Measurements from ENCODE around the gene TTLL12. TPM values are rescaled to one million over a fixed set of nuclear protein-coding genes. Genes with fewer than 3 reads are reported as not detected.
A peak's percentile ranks its signal among the peaks of the same experiment; 100 is the strongest.

Gene TTLL12
- total RNA-seq, 1 experiment from 2014 or later = 113 TPM

GRCh38 chr22:43128928-43129424 is 58.0 kb downstream of the TTLL12 start:
- H3K27me3 ChIP-seq (ENCODE audit: insufficient read depth, low read depth) = no peaks in the 10 kb centered on the region
- peak overlapping the region; percentile 73 for H3K4me2 ChIP-seq
- no peaks in the 10 kb centered on the region for H3K9me2 ChIP-seq (ENCODE audit: insufficient read depth)
- no TSS peak for BruUV-seq (replicated peaks)
- ChIA-PET POLR2A (ENCODE audit: unreplicated experiment) (no interaction called here), CTCF (no interaction called here)
- peaks cover 12% of the 10 kb centered on the region; the same call in 1 of the 2 replicates for H4K20me1 ChIP-seq (ENCODE audit: insufficient read depth)
- TF ChIP-seq EZH2 (IDR thresholded peaks at IDR 0.05; ENCODE audit: low read depth) (no peak), CTCF (conservative IDR thresholded peaks at IDR 0.05) (no peak)
- H3K79me2 ChIP-seq (ENCODE audit: low read depth) = no peaks in the 10 kb centered on the region; the same call in 1 of the 2 replicates
- H3K4me3 ChIP-seq = no peak overlapping the region
- peaks cover 16% of the 10 kb centered on the region; the same call in 1 of the 2 replicates for H3K36me3 ChIP-seq (ENCODE audit: low read depth)
- peak overlapping the region; percentile 92 for H3K27ac ChIP-seq
- intact Hi-C loops (cut with micrococcal nuclease; ENCODE audit: unreplicated experiment) = loop anchor here (5.0 to 10.0 kb wide), 2 partner anchors 134 to 207 kb away; no protein-coding TSS in a partner anchor
- no peak overlapping the region for H2AFZ ChIP-seq
- no peaks in the 10 kb centered on the region for H3K9me3 ChIP-seq (ENCODE audit: insufficient read depth, low read depth)
- peaks cover 46% of the 10 kb centered on the region for H3K4me1 ChIP-seq (replicated peaks; ENCODE audit: insufficient read depth)
- H3F3A ChIP-seq (ENCODE audit: insufficient read depth, low read depth) = peaks cover 54% of the 10 kb centered on the region
- DNase-seq = peak; percentile 69 to 73

GRCh38 chr22:43128116-43128515 is 58.8 kb downstream of the TTLL12 start:
- Histone ChIP-seq H3K9me3 (ENCODE audit: insufficient read depth, low read depth) (no peaks in the 10 kb centered on the region), H3K9me2 (ENCODE audit: insufficient read depth) (no peaks in the 10 kb centered on the region), H4K20me1 (ENCODE audit: insufficient read depth) (peaks cover 12% of the 10 kb centered on the region; the same call in 1 of the 2 replicates), H3K4me1 (replicated peaks; ENCODE audit: insufficient read depth) (peaks cover 46% of the 10 kb centered on the region), H3K27ac (peak overlapping the region; percentile 92), H3K79me2 (ENCODE audit: low read depth) (no peaks in the 10 kb centered on the region; the same call in 1 of the 2 replicates), H2AFZ (no peak overlapping the region), H3K36me3 (ENCODE audit: low read depth) (peaks cover 10% of the 10 kb centered on the region; the same call in 1 of the 2 replicates), H3F3A (ENCODE audit: insufficient read depth, low read depth) (peaks cover 54% of the 10 kb centered on the region), H3K27me3 (ENCODE audit: insufficient read depth, low read depth) (no peaks in the 10 kb centered on the region), H3K4me3 (peak overlapping the region; percentile 10; the same call in 1 of the 2 replicates), H3K4me2 (peak overlapping the region; percentile 73)
- ChIA-PET POLR2A (ENCODE audit: unreplicated experiment) (interaction anchor here (0.6 kb wide), 1 partner anchor 266 kb away, joined by 3 read pairs; no protein-coding TSS in a partner anchor), CTCF (no interaction called here)
- TF ChIP-seq EZH2 (IDR thresholded peaks at IDR 0.05; ENCODE audit: low read depth) (no peak), CTCF (conservative IDR thresholded peaks at IDR 0.05) (no peak)
- TSS peak; percentile 46 for BruUV-seq (replicated peaks)
- DNase-seq = peak; percentile 30 to 35
- intact Hi-C loops (cut with micrococcal nuclease; ENCODE audit: unreplicated experiment) = loop anchor here (5.0 to 10.0 kb wide), 2 partner anchors 133 to 206 kb away; no protein-coding TSS in a partner anchor

- H3F3A ChIP-seq (ENCODE audit: insufficient read depth, low read depth) = peaks cover 54% of the 10 kb centered on the region
- no peaks in the 10 kb centered on the region for H3K27me3 ChIP-seq (ENCODE audit: insufficient read depth, low read depth)
- BruUV-seq (replicated peaks) = TSS peak; percentile 82
- peaks cover 12% of the 10 kb centered on the region; the same call in 1 of the 2 replicates for H4K20me1 ChIP-seq (ENCODE audit: insufficient read depth)
- H2AFZ ChIP-seq = no peak overlapping the region
- intact Hi-C loops (cut with micrococcal nuclease; ENCODE audit: unreplicated experiment) = loop anchor here (1.0 to 10.0 kb wide), 4 partner anchors 33 to 264 kb away; no protein-coding TSS in a partner anchor
- peaks cover 4% of the 10 kb centered on the region; the same call in 1 of the 2 replicates for H3K36me3 ChIP-seq (ENCODE audit: low read depth)
- H3K79me2 ChIP-seq (ENCODE audit: low read depth) = no peaks in the 10 kb centered on the region; the same call in 1 of the 2 replicates
- no peak for TF ChIP-seq EZH2 (IDR thresholded peaks at IDR 0.05; ENCODE audit: low read depth)
- no peak for TF ChIP-seq CTCF (conservative IDR thresholded peaks at IDR 0.05)
- no peaks in the 10 kb centered on the region for H3K9me2 ChIP-seq (ENCODE audit: insufficient read depth)
- POLR2A ChIA-PET (ENCODE audit: unreplicated experiment) = interaction anchor here (0.5 to 0.6 kb wide), 3 partner anchors 17 to 1419 kb away, joined by 6 to 20 read pairs (median 13); partner anchors contain the start of gene TSPO
- peaks cover 46% of the 10 kb centered on the region for H3K4me1 ChIP-seq (replicated peaks; ENCODE audit: insufficient read depth)
- H3K9me3 ChIP-seq (ENCODE audit: insufficient read depth, low read depth) = no peaks in the 10 kb centered on the region
- peak; percentile 91 to 95 for DNase-seq
- H3K4me3 ChIP-seq = peak overlapping the region; percentile 10; the same call in 1 of the 2 replicates
- CTCF ChIA-PET = interaction anchor here (0.7 kb wide), 1 partner anchor 259 kb away, joined by 3 read pairs; no protein-coding TSS in a partner anchor
- H3K27ac ChIP-seq = peak overlapping the region; percentile 92
- H3K4me2 ChIP-seq = peak overlapping the region; percentile 73
These were observed 59.6 kb downstream of the TTLL12 start for GRCh38 chr22:43127166-43127908.
